Measurements from ENCODE around the gene KRT2.

KRT2 gene

DNA sequence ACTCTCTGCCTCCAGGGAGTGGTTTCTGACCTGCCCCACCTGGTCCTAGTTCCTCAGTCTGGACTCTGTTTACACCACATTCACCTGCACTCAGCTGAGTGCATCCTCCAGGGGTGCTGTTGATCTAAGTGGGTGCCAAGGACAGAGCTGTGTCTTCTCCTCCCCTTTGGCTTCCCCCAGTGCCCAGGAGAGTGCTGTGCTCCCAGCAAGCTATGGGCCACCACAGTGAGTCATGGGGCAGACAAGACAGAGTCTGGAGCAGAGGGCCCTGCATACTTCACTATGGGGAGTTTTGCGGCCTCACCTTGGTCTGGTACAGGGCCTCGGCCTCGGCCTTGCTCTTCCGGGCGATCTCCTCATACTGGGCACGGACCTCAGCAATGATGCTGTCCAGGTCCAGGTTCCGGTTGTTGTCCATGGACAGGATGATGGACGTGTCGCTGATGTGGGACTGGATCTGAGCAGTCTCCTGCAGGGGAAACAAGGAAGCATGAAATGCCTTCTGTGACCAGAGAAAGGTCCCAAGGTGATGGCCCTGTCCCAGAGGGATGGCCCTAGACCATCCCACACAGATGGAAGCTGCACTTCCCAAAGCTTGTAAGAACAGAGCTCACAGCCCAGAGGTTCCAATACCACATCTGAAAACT, 38.5 kb downstream of the KRT2 start:
- DNase-seq: no peak

- no peak for DNase-seq
These were observed 39.3 kb downstream of the KRT2 start for GRCh38 chr12:52612431-52613383.

DNA sequence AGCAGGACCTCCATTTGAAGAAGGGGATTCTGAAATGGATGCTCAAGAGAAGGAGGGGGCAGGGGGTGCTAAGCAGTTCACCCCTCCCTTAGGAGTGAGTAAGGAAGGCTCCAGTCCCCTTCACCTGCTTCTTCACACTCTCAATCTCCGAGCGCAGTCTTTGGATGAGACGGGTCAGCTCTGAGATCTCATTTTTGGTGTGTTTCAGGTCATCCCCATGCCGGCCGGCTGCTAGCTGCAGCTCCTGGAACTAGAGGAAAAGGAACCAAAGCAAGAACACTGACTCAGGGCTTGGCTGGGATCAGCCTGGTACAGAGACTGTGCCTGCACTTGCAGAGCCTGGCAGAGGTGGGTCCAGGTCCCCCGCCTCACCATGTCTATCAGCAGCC, 40.9 kb downstream of the KRT2 start:
- no peak for DNase-seq

- no peak for DNase-seq
These were observed 43.0 kb downstream of the KRT2 start for GRCh38 chr12:52608826-52609630.

GRCh38 chr12:52608161-52608560, 43.9 kb downstream of the KRT2 start:
- DNase-seq: no peak

GRCh38 chr12:52607314-52607713, 44.7 kb downstream of the KRT2 start:
- DNase-seq: no peak

GRCh38 chr12:52606581-52607218, 45.3 kb downstream of the KRT2 start:
- DNase-seq: no peak

- DNase-seq: no peak
These were observed 45.9 kb downstream of the KRT2 start for GRCh38 chr12:52606096-52606495.

- DNase-seq: no peak
These were observed 46.5 kb downstream of the KRT2 start for GRCh38 chr12:52605542-52605941.

DNA sequence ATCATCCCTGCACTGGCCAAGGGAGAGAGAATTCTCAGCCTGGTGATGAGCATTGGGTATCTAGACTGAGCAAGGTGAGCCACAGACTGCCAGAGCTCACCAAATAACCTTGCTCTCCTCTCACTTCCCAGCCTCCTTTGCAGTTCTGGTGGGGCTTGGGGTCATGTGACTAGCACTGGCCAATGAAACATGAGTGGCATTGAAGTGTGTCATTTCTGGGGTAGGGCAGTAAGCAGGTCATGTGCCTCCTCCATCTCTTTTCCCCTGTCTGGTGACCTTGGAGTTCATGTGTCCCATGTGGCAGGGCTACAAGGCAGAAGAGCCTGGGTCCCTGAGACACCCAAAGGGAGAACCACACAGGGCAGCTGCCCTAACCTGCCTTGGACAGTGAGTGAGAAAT, 47.2 kb downstream of the KRT2 start:
- no peak for DNase-seq

GRCh38 chr12:52603314-52603713, 48.7 kb downstream of the KRT2 start:
- DNase-seq: peak; percentile 41 to 44

DNA sequence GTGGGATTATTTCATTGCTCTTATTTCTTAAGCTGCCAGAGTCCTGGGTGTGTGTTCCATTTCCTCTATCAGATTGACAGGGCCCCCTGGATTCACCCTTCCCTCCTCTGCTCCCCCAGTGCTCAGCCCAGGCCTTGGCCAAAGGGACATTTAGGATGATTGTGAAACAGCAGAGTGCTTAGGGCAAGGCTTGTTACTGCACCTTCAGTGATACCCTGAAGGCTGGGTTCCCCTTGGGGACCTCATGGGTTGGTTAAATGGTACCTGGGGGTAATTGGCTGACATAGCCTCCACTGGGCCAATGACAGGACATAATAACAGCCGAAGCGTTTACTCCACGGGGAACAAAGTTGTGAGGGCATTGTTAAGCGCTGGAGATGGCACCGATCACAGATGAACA, 49.5 kb downstream of the KRT2 start:
- no peak for DNase-seq

DNA sequence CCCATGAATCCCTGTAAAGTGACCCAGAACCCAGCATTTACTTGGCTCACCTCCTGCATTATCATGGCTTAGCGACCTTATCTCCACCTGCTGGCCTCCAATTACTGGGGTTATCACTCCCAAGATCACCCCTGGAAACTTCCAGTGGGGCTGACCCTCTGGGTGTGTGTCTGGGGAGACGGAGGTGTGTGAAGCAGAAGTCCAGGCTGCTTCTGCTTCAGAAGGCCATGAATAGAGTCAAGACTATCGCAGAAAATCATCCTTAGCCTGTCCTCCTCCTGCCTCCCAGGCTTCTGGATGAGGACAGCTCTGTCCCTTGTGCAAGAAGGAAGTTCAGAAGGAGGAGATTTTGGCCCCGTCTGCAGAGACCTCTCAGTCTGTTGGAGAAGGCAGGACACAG, 50.3 kb downstream of the KRT2 start:
- DNase-seq: no peak

DNA sequence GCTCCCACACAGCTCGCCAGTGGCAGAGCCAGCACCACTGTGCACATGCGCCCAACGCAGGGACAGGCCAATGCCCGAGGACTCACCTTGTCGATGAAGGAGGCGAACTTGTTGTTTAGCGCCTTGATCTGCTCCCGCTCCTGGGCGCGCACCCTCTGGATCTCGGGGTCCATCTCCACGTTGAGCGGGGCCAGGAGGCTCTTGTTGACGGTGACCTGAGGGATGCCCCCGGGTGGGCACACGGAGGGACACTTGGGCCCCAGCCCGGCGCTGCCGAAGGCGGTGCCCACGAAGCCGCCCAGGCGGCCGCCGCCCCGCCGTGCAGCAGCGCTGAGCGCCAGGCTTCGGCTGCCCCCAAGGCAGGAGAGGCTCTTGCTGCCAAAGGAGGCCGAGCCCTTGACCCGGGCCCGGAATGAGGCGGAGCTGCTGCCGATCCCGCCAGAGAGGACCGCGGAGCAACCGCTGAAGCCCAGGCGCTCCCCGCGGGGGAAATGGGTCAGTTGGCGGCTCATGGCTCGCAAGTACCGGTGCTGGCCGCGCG, 51.0 kb downstream of the KRT2 start, which contains the start of gene KRT72:
Gene KRT72, minus strand, starts transcription at position 523 of the 541 bp plus-strand sequence. Its CDS starts 11 bp downstream, at position 512.
- no peak for DNase-seq

GRCh38 chr12:52600475-52600874, 51.5 kb downstream of the KRT2 start:
- DNase-seq: no peak

DNA sequence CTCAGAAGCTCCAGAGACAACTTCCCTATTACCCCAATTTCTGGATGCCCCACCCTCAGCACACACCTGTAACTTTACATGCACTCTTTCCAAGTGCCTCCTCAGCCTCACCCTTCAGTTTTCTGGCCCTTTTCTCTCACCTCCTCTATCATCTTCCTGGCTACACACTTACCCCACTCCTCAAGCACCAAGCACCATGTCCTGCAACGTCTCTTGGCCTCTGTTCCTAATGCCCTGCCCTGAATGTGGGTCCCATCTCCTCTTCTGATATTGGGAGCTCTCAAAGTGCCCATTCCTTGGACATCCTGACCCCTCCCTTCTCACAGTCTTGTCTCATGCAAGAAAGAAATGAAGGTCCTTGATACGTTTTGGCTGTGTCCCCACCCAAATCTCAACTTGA, 51.9 kb downstream of the KRT2 start:
- DNase-seq: no peak

DNA sequence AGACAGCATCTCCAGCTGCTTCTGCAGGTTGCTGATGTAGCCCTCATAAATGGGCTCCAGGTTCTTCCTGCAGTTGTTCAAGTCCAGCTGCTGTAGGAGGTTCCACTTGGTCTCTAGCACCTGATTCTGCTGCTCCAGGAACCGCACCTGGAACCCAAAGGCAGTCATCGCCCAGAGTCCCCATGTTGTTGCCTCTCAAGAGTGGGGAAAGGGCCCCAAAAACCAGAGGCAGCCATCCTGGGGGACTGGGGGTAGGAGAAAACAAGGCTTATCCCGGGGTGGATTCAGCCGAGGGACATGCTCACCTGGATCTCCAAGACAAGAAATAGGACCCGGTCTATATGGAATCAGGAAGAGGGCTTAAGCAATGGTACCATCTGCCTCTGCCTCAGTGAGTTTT, 53.0 kb downstream of the KRT2 start:
- no peak for DNase-seq

All from activated CD4-positive, alpha-beta T cell treated with anti-CD3 and anti-CD28 coated beads for 4 hours (primary cell).